A549 (cell line): ENCODE results near the gene RCSD1.

Source experiments
- ATOH8 ChIP-seq: fragments of 250-450 bp; sonication (Bioruptor Pico); IDR thresholded peaks from 2 replicates; pipeline ENCODE4 v1.5.0; 2020; ENCODE audit warnings: low read depth, mild to moderate bottlenecking, moderate library complexity
- CTCF ChIP-seq: fragments of >200 bp; sonication (Bioruptor Twin); formaldehyde crosslinking; IDR thresholded peaks from 3 replicates; pipeline ENCODE4 v1.5.1; 2016
- EP300 ChIP-seq, 2 experiments: fragments of >200 bp; sonication (Bioruptor Twin); formaldehyde crosslinking; IDR thresholded peaks; 2 replicates in 1 of 2; 3 replicates in 1 of 2; pipeline ENCODE4 v1.6.1; 2016 to 2017
- HES2 ChIP-seq: fragments of >200 bp; sonication (Bioruptor Twin); formaldehyde crosslinking; IDR thresholded peaks from 2 replicates; pipeline ENCODE4 v1.6.1; 2016
- JUNB ChIP-seq: fragments of >200 bp; sonication (Bioruptor Twin); formaldehyde crosslinking; IDR thresholded peaks from 2 replicates; pipeline ENCODE4 v1.6.1; 2016
- MAZ ChIP-seq: fragments of 150-350 bp; IDR thresholded peaks from 2 replicates; pipeline ENCODE4 v1.6.1; 2014; ENCODE audit warnings: antibody characterized with exemption, low read depth, low read length, borderline replicate concordance
- MYC ChIP-seq: IDR thresholded peaks from 2 replicates; pipeline ENCODE4 v1.6.1; 2012; ENCODE audit warnings: mild to moderate bottlenecking, inconsistent platforms, low read length, improper control_type of control experiment, borderline replicate concordance
- POLR2A ChIP-seq: IDR thresholded peaks from 2 replicates; pipeline ENCODE4 v1.6.1; 2012; ENCODE audit warnings: mild to moderate bottlenecking, low read length
- RAD21 ChIP-seq, 2 experiments: fragments of >200 bp in 1 of 2; sonication (Bioruptor Twin) in 1 of 2; formaldehyde crosslinking in 1 of 2; IDR thresholded peaks in 1 of 2; conservative IDR thresholded peaks in 1 of 2; 2 replicates in 1 of 2; 3 replicates in 1 of 2; pipeline ENCODE4 v1.6.1; 2012 to 2018; ENCODE audit warnings: inconsistent platforms in 1 of 2
- SMC3 ChIP-seq: fragments of >200 bp; sonication (Bioruptor Twin); formaldehyde crosslinking; IDR thresholded peaks from 3 replicates; pipeline ENCODE4 v1.6.1; 2018; ENCODE audit warnings: inconsistent platforms
- USF2 ChIP-seq: fragments of 450-650 bp; IDR thresholded peaks from 2 replicates; pipeline ENCODE4 v1.6.1; 2014; ENCODE audit warnings: antibody characterized with exemption

- TF ChIP-seq CTCF (no peak), POLR2A (no peak), EP300 (IDR thresholded peaks at IDR 0.05) (no peak), MAZ (no peak), SMC3 (no peak), ATOH8 (CRISPR knock-in tag) (no peak), MYC (no peak), JUNB (no peak), RAD21 (conservative IDR thresholded peaks at IDR 0.05 in 1 of 2, IDR thresholded peaks at IDR 0.05 in 1 of 2) (no peak), USF2 (no peak), HES2 (no peak)
These were observed 75.2 kb downstream of the RCSD1 start for GRCh38 chr1:167705250-167705649.
